GM12878 (cell line): ENCODE results near the gene CCDC178. TPM values are rescaled to one million over a fixed set of nuclear protein-coding genes. Genes with fewer than 3 reads are reported as not detected.

ENCODE experiments used
- ATAC-seq: fragments of 200-7000 bp; cut with Tn5 transposase; 3 replicates; pipeline ENCODE4 v1.9.1; 2020; ENCODE audit warnings: mild to moderate bottlenecking, moderate library complexity
- BruUV-seq: library from RNA; stranded (reverse); fragments of 400-500 nt; replicated peaks from 2 replicates; lab custom pipeline; 2021; lab: Mats Ljungman, UMichigan
- CTCF ChIA-PET: fragments of 300-600 bp; sonication (Branson Sonifier 250); formaldehyde crosslinking; extraction: SDS; loops from one replicate; lab custom pipeline; 2021; ENCODE audit warnings: inconsistent platforms; lab: Yijun Ruan, JAX
- POLR2A ChIA-PET: fragments of 350-600 bp; formaldehyde crosslinking; extraction: SDS; loops from one replicate; lab custom pipeline; 2021; ENCODE audit warnings: inconsistent platforms; lab: Charles Lee
- RAD21 ChIA-PET: fragments of 300-600 bp; sonication (Branson Sonifier 250); formaldehyde crosslinking; loops from one replicate; lab custom pipeline; 2023; ENCODE audit warnings: antibody characterized with exemption; ENCODE audit not compliant: unreplicated experiment; lab: Charles Lee
- SMC1A ChIA-PET: fragments of 300-600 bp; sonication (Branson Sonifier 250); formaldehyde crosslinking; loops from one replicate; lab custom pipeline; 2023; ENCODE audit not compliant: unreplicated experiment, uncharacterized antibody; lab: Charles Lee
- DNase-seq: peaks from one replicate; pipeline ENCODE4 v3.0.0-alpha.2; 2011; ENCODE audit warnings: low read depth, low spot score
- FAIRE-seq: peaks from 3 replicates; lab custom pipeline; 2011; peaks lifted over from hg19 to GRCh38; lab: Jason Lieb, UNC
- H2AFZ ChIP-seq: 2 replicates; pipeline ENCODE4 v1.6.0; 2011; ENCODE audit warnings: low read depth, low read length, control low read depth; ENCODE audit not compliant: control insufficient read depth
- H3K27ac ChIP-seq: 2 replicates; pipeline ENCODE4 v1.5.1; 2011; ENCODE audit warnings: control low read depth; ENCODE audit not compliant: control insufficient read depth, insufficient read depth
- H3K27me3 ChIP-seq, 2 experiments: replicated peaks in 1 of 2; 2 replicates each; pipeline versions ENCODE4 v1.6.0 to v1.6.1; 2011; ENCODE audit warnings: low read length in 1 of 2; ENCODE audit not compliant: control insufficient read depth in 2 of 2, insufficient read depth in 2 of 2
- H3K36me3 ChIP-seq, 2 experiments: 2 replicates each; pipeline ENCODE4 v1.5.1; 2011; ENCODE audit warnings: low read length in 1 of 2; ENCODE audit not compliant: control insufficient read depth in 2 of 2, insufficient read depth in 2 of 2
- H3K4me1 ChIP-seq: 2 replicates; pipeline ENCODE4 v1.6.1; 2011; ENCODE audit warnings: mild to moderate bottlenecking, low read length, moderate library complexity, mixed read lengths; ENCODE audit not compliant: control insufficient read depth, insufficient read depth
- H3K4me2 ChIP-seq: 2 replicates; pipeline ENCODE4 v1.6.0; 2011; ENCODE audit warnings: control low read depth; ENCODE audit not compliant: control insufficient read depth, insufficient read depth
- H3K4me3 ChIP-seq: fragments of 200-600 bp; sonication (generic); 2 replicates; pipeline ENCODE4 v1.5.1; 2016
- H3K79me2 ChIP-seq: 2 replicates; pipeline ENCODE4 v1.6.0; 2011; ENCODE audit warnings: low read length; ENCODE audit not compliant: control insufficient read depth, insufficient read depth
- H3K9ac ChIP-seq: 2 replicates; pipeline ENCODE4 v1.8.0; 2011; ENCODE audit warnings: low read length, control low read depth, mixed read lengths; ENCODE audit not compliant: control insufficient read depth, insufficient read depth
- H3K9me3 ChIP-seq: replicated peaks from 3 replicates; pipeline ENCODE4 v1.5.1; 2011; ENCODE audit warnings: mild to moderate bottlenecking, low read length; ENCODE audit not compliant: control insufficient read depth, insufficient read depth
- H4K20me1 ChIP-seq: 2 replicates; pipeline ENCODE4 v1.6.0; 2011; ENCODE audit not compliant: control insufficient read depth, insufficient read depth
- ATF7 ChIP-seq: fragments of 450-650 bp; IDR thresholded peaks from 2 replicates; pipeline ENCODE4 v1.6.1; 2016; ENCODE audit warnings: low read depth, mild to moderate bottlenecking
- CREB1 ChIP-seq: IDR thresholded peaks from 2 replicates; pipeline ENCODE4 v1.6.1; 2012; ENCODE audit warnings: low read depth, mild to moderate bottlenecking, inconsistent platforms
- E2F8 ChIP-seq: fragments of 450-650 bp; IDR thresholded peaks from 2 replicates; pipeline ENCODE4 v1.6.1; 2018; ENCODE audit warnings: mild to moderate bottlenecking, low read depth, moderate library complexity; ENCODE audit not compliant: partially characterized antibody
- ESRRA ChIP-seq: IDR thresholded peaks from 2 replicates; pipeline ENCODE4 v1.6.1; 2012; ENCODE audit warnings: mild to moderate bottlenecking, low read length, improper control_type of control experiment
- FOS ChIP-seq: IDR thresholded peaks from 3 replicates; pipeline ENCODE4 v1.6.1; 2011; ENCODE audit warnings: borderline replicate concordance; ENCODE audit not compliant: insufficient read length; ENCODE audit errors: extremely low read depth
- FOXK2 ChIP-seq: fragments of 450-650 bp; IDR thresholded peaks from 2 replicates; pipeline ENCODE4 v1.6.1; 2017; ENCODE audit warnings: mild to moderate bottlenecking, moderate library complexity
- HDAC2 ChIP-seq: fragments of 200-600 bp; sonication (generic); IDR thresholded peaks from 2 replicates; pipeline ENCODE4 v1.6.1; 2017
- IRF4 ChIP-seq: IDR thresholded peaks from 2 replicates; pipeline ENCODE4 v1.6.1; 2011; ENCODE audit warnings: low read depth, low read length
- KLF5 ChIP-seq: fragments of 450-650 bp; IDR thresholded peaks from 2 replicates; pipeline ENCODE4 v1.6.1; 2014; ENCODE audit warnings: mild to moderate bottlenecking; ENCODE audit not compliant: partially characterized antibody
- MTA2 ChIP-seq: fragments of 450-650 bp; IDR thresholded peaks from 2 replicates; pipeline ENCODE4 v1.6.1; 2016; ENCODE audit warnings: low read depth, mild to moderate bottlenecking, moderate library complexity
- NKRF ChIP-seq: fragments of 450-650 bp; conservative IDR thresholded peaks from 2 replicates; pipeline ENCODE4 v1.6.1; 2017; ENCODE audit warnings: mild to moderate bottlenecking, moderate library complexity
- RB1 ChIP-seq: fragments of 450-650 bp; formaldehyde crosslinking; IDR thresholded peaks from 2 replicates; pipeline ENCODE4 v1.6.1; 2017; ENCODE audit warnings: mild to moderate bottlenecking, borderline replicate concordance
- RFX5 ChIP-seq: IDR thresholded peaks from 2 replicates; pipeline ENCODE4 v1.6.1; 2011; ENCODE audit warnings: low read depth, low read length, improper control_type of control experiment
- ZBTB33 ChIP-seq: fragments of 450-650 bp; IDR thresholded peaks from 2 replicates; pipeline ENCODE4 v1.6.1; 2017; ENCODE audit warnings: mild to moderate bottlenecking
- WGBS: methylation state at CpG from one replicate; pipeline ENCODE4 v1.1.6; 2016; ENCODE audit warnings: low lambda C conversion rate; ENCODE audit not compliant: insufficient replicate concordance, insufficient coverage; ENCODE audit errors: missing lambda C conversion rate; 5-methylcytosine and 5-hydroxymethylcytosine counted together
- in situ Hi-C: fragments of 300-500 bp; cut with MboI; formaldehyde crosslinking; loops from 9 replicates; pipeline ENCODE4 v1.14.3; 2018; ENCODE audit warnings: mixed read lengths
- intact Hi-C: fragments of 100-400 bp; cut with micrococcal nuclease; formaldehyde crosslinking; loops from one replicate; pipeline ENCODE4 v1.14.2; 2022; ENCODE audit not compliant: unreplicated experiment
- polyA plus RNA-seq, 11 experiments: library from polyadenylated mRNA; depleted of rRNA in 4 of 11; unstranded in 6 of 11; stranded (reverse) in 5 of 11; fragments of >200 nt; fragmentation: Nextera tagmentation in 4 of 11; fragmentation: Illumina TruSeq in 1 of 11; extraction: Ambion mirVana in 4 of 11; extraction: Trizol in 1 of 11; gene quantifications; 1 replicate in 1 of 11; 2 replicates in 10 of 11; pipeline versions ENCODE4 v1.2.1 to v1.2.3, GENCODE V29; 2011 to 2016; ENCODE audit warnings: inconsistent platforms in 2 of 11, missing spikeins in 2 of 11, low read depth in 1 of 11
- total RNA-seq, 4 experiments: library from RNA; depleted of rRNA in 3 of 4; stranded (reverse); fragments of >200 nt in 3 of 4; fragmentation: Illumina TruSeq in 1 of 4; extraction: Trizol in 1 of 4; gene quantifications; 2 replicates each; pipeline versions ENCODE4 v1.2.1 to v1.2.3, GENCODE V29; 2013 to 2021

Gene CCDC178
- total and polyA plus RNA-seq, 10 of the 15 experiments (the other 5 are each of a cell fraction or from before 2014, with no cell fraction given): 0.04 TPM; not detected in 9

- ATAC-seq: no peak
- H3K27ac ChIP-seq: no peak overlapping the region
- ChIA-PET RAD21 (no interaction called here), CTCF (no interaction called here), SMC1A (interaction anchor here (1.0 to 1.1 kb wide), 2 partner anchors 9 to 10 kb away, joined by 3 read pairs; no protein-coding TSS in a partner anchor), POLR2A (no interaction called here)
- no peak for DNase-seq
- H3K27me3 ChIP-seq: no peaks in the 10 kb centered on the region
- no peaks in the 10 kb centered on the region for H3K9me3 ChIP-seq
- no peak overlapping the region for H3K4me2 ChIP-seq
- H3K36me3 ChIP-seq: no peaks in the 10 kb centered on the region
- no peaks in the 10 kb centered on the region for H3K79me2 ChIP-seq
- H4K20me1 ChIP-seq: no peaks in the 10 kb centered on the region
- WGBS: 19% methylated on average over 1 of the region's 1 CpG
- no peak for TF ChIP-seq NKRF
- no peak for TF ChIP-seq E2F8
- no peak for TF ChIP-seq FOXK2
- no peak for TF ChIP-seq MTA2
- no peak for TF ChIP-seq RFX5
- TF ChIP-seq KLF5: no peak
- TF ChIP-seq FOS: no peak
- TF ChIP-seq HDAC2: no peak
- TF ChIP-seq RB1: no peak
- no peak for TF ChIP-seq ZBTB33
- no peak for TF ChIP-seq IRF4
- no peak for TF ChIP-seq ESRRA
- no peak for TF ChIP-seq CREB1
- TF ChIP-seq ATF7: no peak
- no TSS peak for BruUV-seq
- in situ Hi-C loops: no loop called here
- H3K4me3 ChIP-seq: no peak overlapping the region
- H3K4me1 ChIP-seq: no peaks in the 10 kb centered on the region
- H3K9ac ChIP-seq: no peak overlapping the region
- FAIRE-seq: no peak
- intact Hi-C loops: loop anchor here (10.0 kb wide), 1 partner anchor 58 kb away; no protein-coding TSS in a partner anchor
- no peak overlapping the region for H2AFZ ChIP-seq
Observed at GRCh38 chr18:33432857-33433256, 7.7 kb downstream of the CCDC178 start.
